OCI-LY1 (cell line): ENCODE measurements around the gene ZNF775.

Experiments used
- H2AFZ ChIP-seq: fragments of 200-600 bp; sonication (generic), shearing (Covaris generic); 2 replicates; pipeline ENCODE4 v1.6.0; 2014; ENCODE audit warnings: antibody characterized with exemption, mild to moderate bottlenecking, low read length
- H3F3A ChIP-seq: fragments of 200-600 bp; sonication (generic), shearing (Covaris generic); 2 replicates; pipeline ENCODE4 v1.6.0; 2014; ENCODE audit warnings: mild to moderate bottlenecking, antibody characterized with exemption, low read length, moderate library complexity; ENCODE audit not compliant: insufficient read depth
- H3K27ac ChIP-seq: fragments of 200-600 bp; sonication (generic); 2 replicates; pipeline ENCODE4 v1.5.1; 2014; ENCODE audit warnings: low read length, mixed run types, mild to moderate bottlenecking, low read depth; ENCODE audit not compliant: poor library complexity, severe bottlenecking
- H3K27me3 ChIP-seq: fragments of 200-600 bp; sonication (generic); 2 replicates; pipeline ENCODE4 v1.6.0; 2014; ENCODE audit warnings: antibody characterized with exemption, mild to moderate bottlenecking, low read length, moderate library complexity; ENCODE audit not compliant: insufficient read depth
- H3K36me3 ChIP-seq: fragments of 200-600 bp; sonication (generic); 2 replicates; pipeline ENCODE4 v1.6.1; 2014; ENCODE audit warnings: mild to moderate bottlenecking, antibody characterized with exemption, low read length, moderate library complexity, mixed read lengths; ENCODE audit not compliant: insufficient read depth
- H3K4me1 ChIP-seq: fragments of 200-600 bp; sonication (generic); 2 replicates; pipeline ENCODE4 v1.5.1; 2014; ENCODE audit warnings: mild to moderate bottlenecking, low read length, moderate library complexity; ENCODE audit not compliant: insufficient read depth, severe bottlenecking
- H3K4me2 ChIP-seq: fragments of 200-600 bp; sonication (generic), shearing (Covaris generic); 2 replicates; pipeline ENCODE4 v1.6.1; 2014; ENCODE audit warnings: low read length
- H3K4me3 ChIP-seq: fragments of 200-600 bp; sonication (generic); 2 replicates; pipeline ENCODE4 v1.5.1; 2014; ENCODE audit warnings: low read length, low read depth, mild to moderate bottlenecking, mixed read lengths; ENCODE audit not compliant: poor library complexity, severe bottlenecking
- H3K79me2 ChIP-seq: fragments of 200-600 bp; shearing (Covaris generic); 2 replicates; pipeline ENCODE4 v1.6.1; 2016; ENCODE audit warnings: mixed run types, low read length, mixed read lengths; ENCODE audit not compliant: insufficient read depth
- H3K9ac ChIP-seq: fragments of 200-600 bp; sonication (generic), shearing (Covaris generic); 2 replicates; pipeline ENCODE4 v1.6.1; 2014; ENCODE audit warnings: mild to moderate bottlenecking, low read length, mixed read lengths
- H3K9me2 ChIP-seq: fragments of 200-600 bp; sonication (generic), shearing (Covaris generic); 2 replicates; pipeline ENCODE4 v1.6.1; 2014; ENCODE audit warnings: low read depth, mild to moderate bottlenecking, low read length, mixed read lengths
- H3K9me3 ChIP-seq: fragments of 200-600 bp; shearing (Covaris generic); 2 replicates; pipeline ENCODE4 v1.6.1; 2014; ENCODE audit warnings: low read length, mixed read lengths
- H4K20me1 ChIP-seq: fragments of 200-600 bp; sonication (generic), shearing (Covaris generic); 2 replicates; pipeline ENCODE4 v1.6.0; 2016; ENCODE audit warnings: mild to moderate bottlenecking, low read length; ENCODE audit not compliant: insufficient read depth
- EZH2 ChIP-seq: fragments of 200-600 bp; sonication (generic), shearing (Covaris generic); IDR thresholded peaks from 2 replicates; pipeline ENCODE4 v1.8.0; 2017; ENCODE audit warnings: borderline replicate concordance, mixed run types, mild to moderate bottlenecking, antibody characterized with exemption, low read length, moderate library complexity, mixed read lengths
- TF ChIP-seq, protein P1 (sequence below): fragments of 200-600 bp; sonication (generic), shearing (Covaris generic); IDR thresholded peaks from 2 replicates; pipeline ENCODE4 v1.5.1; 2017; ENCODE audit warnings: mild to moderate bottlenecking, antibody characterized with exemption, low read length, moderate library complexity, mixed read lengths

The ZNF775 gene

DNA sequence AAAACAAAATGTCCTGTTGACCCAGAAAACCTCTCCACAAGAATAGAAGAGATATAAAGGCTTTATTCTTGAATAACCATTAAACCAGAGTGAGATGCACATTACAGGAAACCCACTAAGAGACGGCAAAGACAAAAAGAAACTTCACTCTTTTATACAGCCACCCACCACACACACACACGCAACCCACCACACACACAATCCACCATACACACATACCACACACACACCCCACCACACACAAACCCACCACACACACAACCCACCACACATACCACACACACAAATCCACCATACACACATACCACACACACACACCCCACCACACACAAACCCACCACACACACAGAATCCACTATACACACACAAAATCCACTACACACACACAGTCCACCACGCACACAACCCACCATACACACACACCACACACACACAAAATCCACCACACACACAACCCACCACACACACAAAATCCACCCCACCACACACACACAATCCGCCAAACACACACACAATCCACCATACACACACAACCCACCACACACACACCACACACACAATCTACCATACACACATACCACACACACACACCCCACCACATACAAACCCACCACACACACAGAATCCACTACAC lies 20.0 kb upstream of the ZNF775 start:
- 0 out of 2 replicates have a peak, but pooled peaks cover 10% of the 10 kb centered on the region for H3F3A ChIP-seq
- H2AFZ ChIP-seq: no peak overlapping the region
- H3K27me3 ChIP-seq: no peaks in the 10 kb centered on the region
- no peaks in the 10 kb centered on the region for H4K20me1 ChIP-seq
- no peaks in the 10 kb centered on the region for H3K79me2 ChIP-seq
- H3K9me3 ChIP-seq: no peaks in the 10 kb centered on the region
- TF ChIP-seq, protein P1, sequence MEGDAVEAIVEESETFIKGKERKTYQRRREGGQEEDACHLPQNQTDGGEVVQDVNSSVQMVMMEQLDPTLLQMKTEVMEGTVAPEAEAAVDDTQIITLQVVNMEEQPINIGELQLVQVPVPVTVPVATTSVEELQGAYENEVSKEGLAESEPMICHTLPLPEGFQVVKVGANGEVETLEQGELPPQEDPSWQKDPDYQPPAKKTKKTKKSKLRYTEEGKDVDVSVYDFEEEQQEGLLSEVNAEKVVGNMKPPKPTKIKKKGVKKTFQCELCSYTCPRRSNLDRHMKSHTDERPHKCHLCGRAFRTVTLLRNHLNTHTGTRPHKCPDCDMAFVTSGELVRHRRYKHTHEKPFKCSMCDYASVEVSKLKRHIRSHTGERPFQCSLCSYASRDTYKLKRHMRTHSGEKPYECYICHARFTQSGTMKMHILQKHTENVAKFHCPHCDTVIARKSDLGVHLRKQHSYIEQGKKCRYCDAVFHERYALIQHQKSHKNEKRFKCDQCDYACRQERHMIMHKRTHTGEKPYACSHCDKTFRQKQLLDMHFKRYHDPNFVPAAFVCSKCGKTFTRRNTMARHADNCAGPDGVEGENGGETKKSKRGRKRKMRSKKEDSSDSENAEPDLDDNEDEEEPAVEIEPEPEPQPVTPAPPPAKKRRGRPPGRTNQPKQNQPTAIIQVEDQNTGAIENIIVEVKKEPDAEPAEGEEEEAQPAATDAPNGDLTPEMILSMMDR: no peak
- no peak for TF ChIP-seq EZH2
- no peak overlapping the region for H3K4me3 ChIP-seq
- H3K9ac ChIP-seq: no peak overlapping the region
- H3K4me2 ChIP-seq: no peak overlapping the region
- peaks cover 63% of the 10 kb centered on the region for H3K4me1 ChIP-seq
- no peaks in the 10 kb centered on the region for H3K36me3 ChIP-seq
- H3K27ac ChIP-seq: peak overlapping the region; percentile 83
- H3K9me2 ChIP-seq: no peaks in the 10 kb centered on the region

DNA sequence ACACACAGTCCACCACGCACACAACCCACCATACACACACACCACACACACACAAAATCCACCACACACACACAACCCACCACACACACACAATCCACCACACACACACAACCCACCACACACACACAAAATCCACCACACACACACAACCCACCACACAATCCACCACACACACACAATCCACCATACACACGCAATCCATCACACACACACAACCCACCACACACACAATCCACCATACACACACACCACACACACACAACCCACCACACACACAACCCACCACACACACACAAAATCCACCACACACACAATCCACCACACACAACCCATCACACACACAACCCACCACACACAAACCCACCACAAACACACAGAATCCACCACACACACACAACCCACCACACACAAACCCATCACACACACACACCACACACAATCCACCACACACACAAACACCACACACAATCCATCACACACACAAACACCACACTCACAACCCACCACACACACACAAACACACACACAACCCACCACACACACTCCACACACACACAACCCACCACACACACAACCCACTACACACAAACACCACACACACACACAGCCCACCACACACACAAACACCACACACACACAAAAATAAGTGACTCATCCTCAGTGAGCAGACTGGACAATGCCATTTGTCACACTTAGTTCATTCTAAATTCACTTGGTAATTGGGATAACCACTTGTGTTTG lies 19.3 kb upstream of the ZNF775 start:
- Histone ChIP-seq H2AFZ (no peak overlapping the region), H3K9me2 (no peaks in the 10 kb centered on the region), H4K20me1 (no peaks in the 10 kb centered on the region), H3K27me3 (no peaks in the 10 kb centered on the region), H3K9ac (no peak overlapping the region), H3K4me2 (no peak overlapping the region), H3K9me3 (no peaks in the 10 kb centered on the region), H3K4me3 (no peak overlapping the region), H3K4me1 (peaks cover 67% of the 10 kb centered on the region), H3F3A (0 out of 2 replicates have a peak, but pooled peaks cover 10% of the 10 kb centered on the region), H3K79me2 (no peaks in the 10 kb centered on the region), H3K36me3 (no peaks in the 10 kb centered on the region), H3K27ac (no peak overlapping the region)
- TF ChIP-seq EZH2: no peak
- TF ChIP-seq, protein P1: no peak

DNA sequence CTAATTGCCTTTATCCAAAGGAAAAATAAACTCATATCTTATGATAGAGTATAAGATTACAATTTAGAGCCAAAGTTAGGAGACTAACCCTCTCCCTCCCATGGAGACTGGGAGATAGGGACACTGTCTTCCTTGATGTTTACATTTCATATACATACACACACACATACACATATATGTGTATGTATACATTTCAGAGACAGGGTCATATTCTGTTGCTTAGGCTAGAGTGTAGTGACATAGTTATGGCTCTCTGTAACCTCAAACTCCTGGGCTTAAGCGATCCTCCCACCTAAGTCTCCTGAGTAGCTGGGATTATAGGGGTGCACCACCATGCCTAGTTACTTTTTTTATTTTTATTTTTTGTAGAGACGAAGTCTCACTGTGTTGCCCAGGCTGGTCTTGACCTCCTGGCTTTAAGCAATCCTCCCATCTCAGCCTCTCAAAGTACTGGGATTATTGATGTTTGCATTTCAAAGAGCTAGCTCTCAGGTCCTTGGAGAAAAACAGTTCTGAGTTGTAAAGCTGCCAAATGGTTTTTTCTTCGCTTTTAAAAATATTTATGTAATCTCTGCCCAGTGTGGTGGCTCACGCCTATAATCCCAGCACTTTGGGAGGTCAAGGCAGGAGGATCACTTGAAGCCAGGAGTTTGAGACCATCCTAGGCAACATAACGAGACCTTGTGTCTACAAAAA lies 18.6 kb upstream of the ZNF775 start:
- TF ChIP-seq, protein P1: no peak
- no peak for TF ChIP-seq EZH2
- Histone ChIP-seq H3K27me3 (no peaks in the 10 kb centered on the region), H3K9me3 (no peaks in the 10 kb centered on the region), H3K79me2 (no peaks in the 10 kb centered on the region), H4K20me1 (no peaks in the 10 kb centered on the region), H3K4me1 (peaks cover 61% of the 10 kb centered on the region), H3K9ac (no peak overlapping the region), H2AFZ (no peak overlapping the region), H3F3A (0 out of 2 replicates have a peak, but pooled peaks cover 10% of the 10 kb centered on the region), H3K4me3 (no peak overlapping the region), H3K27ac (no peak overlapping the region), H3K4me2 (no peak overlapping the region), H3K36me3 (no peaks in the 10 kb centered on the region), H3K9me2 (no peaks in the 10 kb centered on the region)
